HG02973 (cell line): Measurements from ENCODE around the gene MYO15B.

Experiments
- ATAC-seq: cut with Tn5 transposase; IDR thresholded peaks from one replicate; pipeline ENCODE4 v1.9.1; 2021; ENCODE audit warnings: moderate library complexity; ENCODE audit not compliant: unreplicated experiment

MYO15B gene

DNA sequence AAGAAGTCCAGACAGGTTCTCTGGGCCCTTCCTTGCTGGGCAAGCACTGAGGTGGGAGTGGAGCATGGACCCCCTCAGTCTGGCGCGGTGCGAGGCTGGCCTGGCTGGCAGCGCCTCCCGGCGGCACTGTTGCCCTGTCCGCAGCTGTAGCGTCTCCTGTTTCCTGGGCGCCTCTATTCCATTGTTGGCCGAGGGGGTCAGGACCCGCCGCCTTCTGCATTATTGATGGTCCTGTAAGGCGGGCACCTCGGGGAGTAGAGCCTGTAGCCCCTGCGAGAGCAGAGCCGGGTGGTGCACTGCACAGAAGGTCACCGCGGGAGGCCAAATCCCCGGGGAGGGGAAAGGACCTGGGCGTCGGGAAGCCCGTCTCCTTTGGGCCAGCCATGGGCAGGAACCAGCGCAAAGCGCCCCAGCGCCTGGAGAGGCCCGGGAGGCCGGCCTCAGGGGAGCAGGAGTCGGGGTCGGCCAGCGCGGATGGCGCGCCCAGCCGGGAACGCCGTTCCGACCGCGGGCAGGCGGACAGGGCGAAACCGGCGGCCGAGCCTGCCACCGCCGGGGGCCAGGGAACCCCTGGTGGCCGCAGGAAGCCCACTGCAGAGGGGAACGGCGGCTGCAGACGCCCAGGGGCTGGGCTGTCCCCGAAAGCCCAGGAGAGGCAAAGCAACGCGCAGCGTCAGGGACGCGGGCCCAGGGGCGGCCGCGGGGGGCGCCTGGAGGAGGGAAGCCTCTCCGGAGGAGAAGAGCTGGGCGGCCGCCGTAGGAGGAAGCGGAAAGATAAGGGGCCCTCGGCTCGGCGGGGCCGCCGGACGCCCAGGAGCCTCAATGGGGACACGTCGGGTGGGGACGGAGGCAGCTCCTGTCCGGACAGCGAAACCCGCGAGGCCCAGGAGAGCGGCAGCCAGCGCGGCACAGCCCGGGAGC, at the start of gene MYO15B:
TSS of gene MYO15B (plus strand) at position 126 of the 921 bp plus-strand sequence. CDS start at position 384, 258 bp downstream.
- no peak for ATAC-seq

DNA sequence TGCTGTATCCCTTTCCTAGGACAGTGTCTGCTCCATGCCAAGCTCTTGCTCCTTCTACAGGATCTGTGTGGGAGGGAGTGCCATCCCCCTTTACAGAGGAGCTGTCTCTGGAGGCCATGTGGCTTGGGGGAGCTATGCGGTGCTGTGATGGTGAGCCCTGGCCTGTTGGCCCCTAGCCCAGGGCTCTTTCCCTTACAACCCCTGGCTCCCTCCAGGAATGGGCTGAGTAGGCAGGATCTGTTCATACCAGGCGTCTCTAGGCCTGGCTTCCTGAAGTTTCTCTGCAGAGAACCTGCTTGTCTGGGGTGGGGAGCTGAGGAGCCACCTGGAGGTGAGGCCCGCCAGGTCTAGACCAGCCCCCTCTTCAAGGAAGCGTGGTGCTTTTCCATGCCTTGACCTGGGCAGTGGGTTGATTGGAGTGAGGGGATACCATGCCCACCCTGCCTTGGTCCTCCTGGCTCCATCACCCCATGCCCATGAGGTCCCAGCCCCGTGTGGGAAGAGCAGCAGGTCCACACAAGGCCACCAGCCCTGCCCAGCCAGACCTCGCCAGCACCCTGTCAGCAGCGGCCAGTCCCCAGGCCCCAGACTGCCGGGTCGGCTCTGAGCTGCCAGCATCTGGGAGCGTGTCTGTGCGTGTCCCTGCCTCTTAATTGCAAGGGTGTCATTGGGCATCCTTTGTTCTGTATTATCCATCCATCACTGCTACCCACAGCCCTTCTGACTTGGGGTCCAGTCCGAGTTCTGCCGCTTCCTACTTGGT, 47.5 kb upstream of the MYO15B start:
- ATAC-seq: no peak

DNA sequence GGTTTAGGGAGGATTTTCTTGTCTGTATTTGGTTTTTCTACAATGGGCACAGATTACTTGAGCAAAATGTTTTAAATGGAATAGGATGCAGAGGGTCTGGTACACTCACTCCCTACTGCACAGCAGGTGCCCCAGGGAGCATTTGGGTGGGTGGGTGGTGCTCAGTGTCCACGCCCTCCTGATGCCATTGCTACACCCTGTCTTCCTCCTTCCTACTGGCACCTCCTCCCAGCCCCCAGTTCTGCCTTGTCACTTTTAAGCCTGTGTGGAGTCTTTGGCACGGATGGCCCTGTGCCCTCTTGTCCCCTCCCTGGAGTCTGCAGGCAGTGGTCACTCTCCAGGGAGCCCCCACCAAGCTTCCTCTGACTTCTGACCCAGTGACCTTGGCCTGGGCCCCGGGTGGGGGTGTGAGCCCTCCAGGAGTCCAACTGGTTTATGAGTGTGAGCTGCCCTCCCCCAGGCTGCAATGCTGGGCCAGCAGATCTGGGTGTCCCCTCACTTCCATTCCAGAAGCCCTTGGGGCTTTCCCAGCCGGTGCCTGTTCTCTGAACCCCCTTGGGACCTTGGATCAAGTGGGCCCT, 46.6 kb upstream of the MYO15B start:
- no peak for ATAC-seq

GRCh38 chr17:75542229-75542628, 45.4 kb upstream of the MYO15B start:
- no peak for ATAC-seq

DNA sequence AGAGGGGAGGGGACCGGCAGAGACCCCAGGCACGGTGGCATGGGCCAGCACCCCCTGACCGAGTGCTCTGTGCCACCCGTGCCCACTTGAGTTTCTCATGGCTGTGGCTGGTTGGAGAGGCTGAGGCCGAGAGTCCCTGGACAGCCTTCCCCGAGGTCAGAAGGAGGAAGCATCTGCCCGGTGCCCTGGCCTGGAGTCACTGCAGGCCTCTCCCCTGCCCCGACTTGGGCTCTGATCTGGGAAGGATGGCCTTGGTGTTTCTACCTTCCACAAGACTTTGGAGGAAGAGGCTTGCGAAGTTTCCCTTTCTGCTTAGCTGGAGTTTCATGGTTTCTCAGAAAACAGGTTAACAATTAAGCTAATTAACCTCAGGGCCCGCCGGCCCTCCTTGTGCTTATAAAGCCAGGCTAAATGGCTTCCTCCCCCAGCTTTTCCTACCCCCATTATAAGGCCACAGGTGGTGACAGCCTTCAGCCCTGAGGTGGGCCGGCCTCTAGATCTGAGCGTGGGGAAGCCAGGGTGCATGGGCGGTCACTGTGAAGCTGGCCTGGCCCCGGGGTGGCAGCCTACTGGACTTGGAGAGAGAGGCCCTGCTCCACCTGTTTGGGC, 44.8 kb upstream of the MYO15B start:
- no peak for ATAC-seq

- no peak for ATAC-seq
Measured at GRCh38 chr17:75544250-75544649, 43.4 kb upstream of the MYO15B start.

DNA sequence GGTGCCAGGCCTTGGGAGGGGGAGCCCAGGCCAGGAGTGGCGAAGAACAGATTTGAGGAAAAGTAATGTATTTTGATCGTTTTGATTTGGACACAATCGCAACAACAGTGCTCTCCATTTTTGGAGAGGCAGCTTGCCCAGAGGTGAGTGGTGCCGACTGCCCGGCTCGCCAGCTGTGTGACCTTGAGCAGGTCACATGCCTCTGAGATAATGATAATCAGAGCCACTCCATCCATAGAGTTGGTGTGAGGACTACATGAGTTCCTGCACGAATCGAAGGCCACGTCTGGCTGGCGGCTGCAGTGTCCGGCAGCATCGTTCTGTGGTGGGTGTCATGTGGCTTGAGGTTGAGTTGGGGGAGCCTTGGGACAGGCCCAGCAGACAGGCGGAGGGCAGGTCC, 41.4 kb upstream of the MYO15B start:
- ATAC-seq: no peak

DNA sequence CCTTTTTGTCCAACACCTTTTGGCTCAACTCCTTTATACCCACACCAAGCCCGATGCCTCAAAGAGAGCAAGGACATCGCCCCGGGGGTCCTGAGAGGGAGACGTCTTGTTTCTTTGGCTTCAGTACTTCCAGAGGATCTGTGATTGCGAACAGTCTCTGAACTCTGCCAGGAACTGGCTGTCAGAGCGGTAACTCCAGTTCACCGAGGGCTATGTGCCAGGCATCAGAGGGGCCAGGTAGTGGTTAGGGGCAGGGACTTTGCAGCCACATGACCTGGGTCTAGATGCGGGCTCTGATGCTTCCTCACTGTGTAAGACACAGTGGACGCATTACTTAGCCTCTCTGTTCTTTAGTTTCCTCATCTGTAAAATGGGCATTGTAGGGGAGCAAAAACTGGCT, 40.5 kb upstream of the MYO15B start:
- ATAC-seq: no peak

GRCh38 chr17:75548813-75549212, 38.8 kb upstream of the MYO15B start:
- ATAC-seq: no peak

GRCh38 chr17:75549246-75550138, 38.1 kb upstream of the MYO15B start:
- ATAC-seq: no peak

GRCh38 chr17:75550139-75550465, 37.5 kb upstream of the MYO15B start:
- no peak for ATAC-seq

DNA sequence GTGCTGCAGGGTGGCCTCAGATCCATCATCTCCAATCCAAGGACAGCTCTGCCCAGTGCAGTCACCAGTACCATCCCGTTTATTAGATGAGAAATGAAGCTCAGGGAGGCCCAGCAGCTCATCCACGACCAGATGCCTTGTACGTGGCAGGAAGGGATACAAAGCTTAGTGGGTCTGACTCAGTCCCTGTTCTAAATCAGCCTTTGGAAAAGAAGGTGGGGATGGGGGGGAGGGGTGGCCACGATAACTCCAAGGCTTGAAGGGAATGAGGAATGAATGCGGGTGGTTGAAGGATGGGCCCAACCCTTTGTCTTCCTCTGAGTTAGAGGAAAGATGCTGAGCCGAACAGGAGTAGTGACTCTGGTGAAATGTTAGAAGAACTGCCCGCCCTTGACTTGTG, 36.3 kb upstream of the MYO15B start:
- no peak for ATAC-seq

DNA sequence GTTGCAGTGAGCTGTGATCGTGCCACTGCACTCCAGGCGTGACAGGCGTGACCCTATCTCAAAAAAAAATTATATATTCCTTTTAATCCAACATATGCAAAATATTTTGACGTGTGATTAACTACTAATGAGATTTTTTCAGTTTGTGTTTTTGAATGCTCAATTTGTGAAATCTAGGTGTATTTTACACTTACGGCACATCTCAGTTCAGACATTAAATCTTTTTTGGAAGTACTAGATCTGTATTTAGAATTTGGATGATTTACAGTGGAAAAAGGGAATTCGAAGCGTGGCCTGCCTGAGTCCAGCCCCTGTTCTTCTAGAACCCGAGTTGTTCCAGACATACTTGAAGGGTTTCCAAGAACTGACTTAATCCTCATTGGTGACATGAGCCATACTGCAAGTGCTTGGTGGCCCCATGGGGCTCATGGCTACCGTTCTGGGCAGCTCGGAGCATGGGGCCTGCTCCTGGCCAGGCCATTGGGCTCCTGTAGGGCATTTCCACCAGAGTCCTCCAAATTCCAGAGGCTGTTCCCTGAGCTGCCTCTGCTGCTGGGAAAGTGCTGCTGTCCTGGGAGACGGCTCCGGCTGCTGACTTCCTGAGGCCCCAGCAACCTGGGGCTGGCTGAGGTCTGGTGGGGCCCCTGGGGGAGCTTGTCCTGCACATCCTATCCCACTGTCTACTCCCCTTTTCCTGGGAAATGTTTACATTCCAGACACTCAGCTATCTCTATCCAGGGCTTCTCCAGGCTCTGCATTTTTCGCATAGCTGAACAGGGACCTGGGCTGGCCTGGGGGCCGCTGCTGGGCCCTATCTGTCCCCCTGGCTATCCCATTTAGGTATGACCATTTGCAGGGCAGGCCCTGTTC, 34.9 kb upstream of the MYO15B start:
- ATAC-seq: no peak

DNA sequence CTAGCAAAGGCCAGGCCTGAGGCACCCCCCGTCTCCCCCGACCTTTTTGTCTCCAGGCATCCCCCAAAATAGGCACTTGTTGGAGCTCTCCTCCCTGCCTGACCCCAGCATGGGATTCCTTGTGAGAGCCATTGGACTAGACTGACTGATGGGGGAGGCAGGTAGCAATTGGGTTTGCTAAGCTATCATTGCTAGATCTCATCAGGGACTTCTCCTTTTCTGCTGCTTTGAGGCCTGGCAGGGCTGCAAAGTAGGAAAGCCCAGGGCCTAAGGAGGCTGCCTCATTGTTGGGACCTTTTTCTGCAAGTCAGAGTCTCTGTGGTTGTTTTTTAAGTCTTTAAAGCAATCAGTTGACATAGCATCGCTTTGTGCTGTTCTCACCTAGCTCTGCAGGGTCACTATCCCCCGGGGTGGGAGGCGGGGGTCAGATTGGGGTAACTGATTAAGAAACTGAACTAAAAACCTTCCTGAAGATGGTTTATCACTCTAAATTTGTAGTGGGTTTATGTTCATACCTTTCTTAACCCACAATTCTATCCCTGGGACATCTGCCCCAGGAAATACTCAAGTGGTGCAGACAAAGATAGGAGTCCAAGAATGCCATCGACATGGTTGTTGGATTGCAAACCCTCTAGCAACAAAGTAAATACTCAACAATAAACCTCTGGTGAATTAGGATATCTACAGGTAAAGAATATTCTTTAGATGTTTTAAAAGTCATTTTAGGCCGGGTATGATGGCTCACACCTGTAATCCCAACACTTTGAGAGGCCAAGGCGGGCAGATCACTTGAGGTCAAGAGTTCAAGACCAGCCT, 34.1 kb upstream of the MYO15B start:
- ATAC-seq: no peak

DNA sequence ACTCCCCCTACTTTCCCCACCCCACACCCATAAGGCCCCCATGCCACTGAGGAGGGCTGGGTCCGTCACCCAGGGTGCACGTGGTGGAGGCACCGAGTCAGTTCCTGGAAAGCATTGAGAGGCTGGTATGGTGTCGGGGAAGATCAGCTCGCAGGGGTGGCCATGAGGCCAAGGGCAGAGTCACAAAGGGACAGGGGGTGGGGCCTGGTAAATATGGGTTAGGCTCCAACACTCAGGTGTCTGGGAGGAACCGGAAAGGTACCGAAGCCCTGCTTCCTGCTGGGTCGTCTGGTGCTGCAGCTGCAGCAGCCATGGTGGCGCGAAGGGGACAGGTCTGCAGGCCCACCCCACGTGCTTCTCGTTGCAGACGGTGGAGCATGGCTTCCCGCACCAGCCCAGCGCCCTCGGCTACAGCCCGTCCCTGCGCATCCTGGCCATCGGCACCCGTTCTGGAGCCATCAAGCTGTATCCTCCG, 31.9 kb upstream of the MYO15B start:
- ATAC-seq: no peak

DNA sequence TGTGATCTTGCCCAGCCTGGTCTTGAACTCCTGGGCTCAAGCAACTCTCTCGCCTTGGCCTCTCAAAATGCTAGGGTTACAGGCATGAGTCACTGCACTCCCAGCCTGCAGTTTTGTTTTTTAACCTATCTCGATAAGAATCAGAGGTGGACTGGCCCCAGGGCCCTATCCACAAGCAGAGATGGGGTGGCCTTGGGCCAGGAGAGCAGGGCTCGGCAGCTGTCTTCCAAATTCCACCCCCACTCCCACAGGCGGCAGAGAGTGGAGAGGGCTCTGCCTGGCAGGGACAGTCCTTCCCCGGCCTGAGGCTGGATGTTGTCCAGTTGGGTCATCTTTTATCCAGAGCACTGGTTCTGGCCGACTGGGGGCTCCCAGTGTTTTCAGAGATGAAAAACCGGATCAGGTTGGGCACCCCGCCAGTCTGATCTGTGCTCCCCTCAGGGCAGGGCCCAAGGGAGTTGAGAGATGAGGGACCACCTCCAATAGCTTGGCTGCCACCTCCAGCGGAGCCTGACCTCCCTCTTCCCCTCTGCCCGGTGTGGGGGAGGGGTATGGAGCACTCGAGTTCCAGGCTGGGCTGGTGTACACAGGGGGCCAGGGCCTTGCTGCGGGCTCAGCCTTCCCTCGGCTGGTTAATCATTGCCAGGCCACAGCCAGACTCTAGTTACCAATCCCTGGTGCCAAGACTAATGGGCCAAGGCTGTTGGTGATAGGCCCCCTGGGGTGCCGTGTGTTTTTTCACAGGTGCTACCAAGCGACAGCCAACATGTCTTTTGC, 30.3 kb upstream of the MYO15B start:
- ATAC-seq: no peak

DNA sequence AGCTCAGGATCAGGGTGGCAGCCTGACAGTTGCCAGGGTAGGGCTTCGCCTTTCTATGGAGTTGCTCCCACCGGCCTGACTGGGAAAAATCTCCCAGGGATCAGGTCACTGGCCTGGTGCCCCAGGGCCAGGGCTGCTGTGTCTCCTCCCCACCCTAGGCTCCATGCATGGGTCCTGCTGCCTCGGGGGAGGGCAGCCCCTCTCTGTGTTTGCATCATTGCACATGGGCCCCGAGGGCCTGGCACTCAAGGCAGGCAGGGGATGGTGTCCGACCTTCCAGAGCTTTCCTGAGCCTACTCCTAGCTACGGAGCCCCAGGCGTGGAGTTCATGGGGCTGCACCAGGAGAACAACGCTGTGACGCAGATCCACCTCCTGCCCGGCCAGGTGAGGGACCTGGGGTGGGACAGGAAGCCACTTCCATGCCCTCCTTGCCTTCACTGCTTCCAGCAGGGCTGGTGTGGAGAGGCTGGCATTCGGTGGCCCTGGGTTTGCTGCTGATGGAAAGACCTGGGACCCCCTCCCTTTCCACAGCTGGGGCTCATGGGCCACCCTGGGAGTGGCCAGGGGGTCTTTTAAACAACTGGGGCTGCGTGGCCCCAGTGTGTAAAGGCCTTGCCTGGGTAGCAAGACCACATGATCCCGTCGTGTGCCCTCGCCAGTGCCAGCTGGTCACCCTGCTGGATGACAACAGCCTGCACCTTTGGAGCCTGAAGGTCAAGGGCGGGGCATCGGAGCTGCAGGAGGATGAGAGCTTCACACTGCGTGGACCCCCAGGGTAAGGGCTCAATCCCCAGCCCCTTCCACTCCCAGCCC, 29.5 kb upstream of the MYO15B start:
- no peak for ATAC-seq
